GM12891 (cell line): Measurements from ENCODE around the gene PGA3.
"Not testable (repeated sequence)": the region's sequence is repeated elsewhere in the genome, so short reads cannot be mapped to it uniquely, and the experiment has no call there.

ENCODE experiments used
- DNase-seq: peaks from one replicate; pipeline ENCODE4 v3.0.0; 2011; ENCODE audit warnings: low spot score; ENCODE audit not compliant: insufficient read length
- FAIRE-seq: peaks from 2 replicates; lab custom pipeline; 2011; peaks lifted over from hg19 to GRCh38; lab: Jason Lieb, UNC
- PAX5 ChIP-seq: IDR thresholded peaks from 2 replicates; pipeline ENCODE4 v1.6.1; 2011; ENCODE audit warnings: low read length, moderate library complexity, mild to moderate bottlenecking; ENCODE audit not compliant: insufficient read depth, severe bottlenecking
- POLR2A ChIP-seq: IDR thresholded peaks from 2 replicates; pipeline ENCODE4 v1.6.1; 2011; ENCODE audit warnings: low read depth, low read length, control low read depth
- POLR2AphosphoS5 ChIP-seq: IDR thresholded peaks from 2 replicates; pipeline ENCODE4 v1.6.1; 2011; ENCODE audit warnings: low read depth, low read length, control low read depth
- POU2F2 ChIP-seq: IDR thresholded peaks from 2 replicates; pipeline ENCODE4 v1.6.1; 2011; ENCODE audit warnings: low read depth, mild to moderate bottlenecking, control low read depth, low read length, moderate library complexity
- SPI1 ChIP-seq: IDR thresholded peaks from 2 replicates; pipeline ENCODE4 v1.6.1; 2011; ENCODE audit warnings: low read depth, low read length, control low read depth
- TAF1 ChIP-seq: IDR thresholded peaks from 2 replicates; pipeline ENCODE4 v1.6.1; 2011; ENCODE audit warnings: low read depth, low read length, control low read depth

The PGA3 gene

GRCh38 chr11:61171907-61172306 lies 31.4 kb upstream of the PGA3 start:
- DNase-seq (no peak), FAIRE-seq (no peak)
- no peak for TF ChIP-seq POLR2AphosphoS5
- no peak for TF ChIP-seq POLR2A
- TF ChIP-seq SPI1: no peak
- TF ChIP-seq PAX5: no peak
- no peak for TF ChIP-seq POU2F2
- TF ChIP-seq TAF1: no peak

GRCh38 chr11:61172356-61172755 lies 31.0 kb upstream of the PGA3 start:
- DNase-seq (no peak), FAIRE-seq (no peak)
- no peak for TF ChIP-seq POLR2AphosphoS5
- TF ChIP-seq POLR2A: no peak
- no peak for TF ChIP-seq PAX5
- TF ChIP-seq SPI1: no peak
- no peak for TF ChIP-seq POU2F2

- no peak for TF ChIP-seq TAF1
- no peak for TF ChIP-seq PAX5
- TF ChIP-seq POLR2A: no peak
- no peak for TF ChIP-seq POLR2AphosphoS5
- no peak for TF ChIP-seq POU2F2
- no peak for TF ChIP-seq SPI1
- no peak for FAIRE-seq
- DNase-seq: no peak
Observed at GRCh38 chr11:61172888-61173287, 30.4 kb upstream of the PGA3 start.

GRCh38 chr11:61173456-61173855 lies 29.9 kb upstream of the PGA3 start:
- FAIRE-seq: no peak
- DNase-seq: no peak
- no peak for TF ChIP-seq POLR2A
- TF ChIP-seq POLR2AphosphoS5: no peak
- TF ChIP-seq PAX5: no peak
- TF ChIP-seq POU2F2: no peak
- no peak for TF ChIP-seq TAF1
- no peak for TF ChIP-seq SPI1

- DNase-seq: no peak
- no peak for FAIRE-seq
- no peak for TF ChIP-seq TAF1
- no peak for TF ChIP-seq PAX5
- no peak for TF ChIP-seq POLR2AphosphoS5
- no peak for TF ChIP-seq POU2F2
- TF ChIP-seq POLR2A: no peak
- no peak for TF ChIP-seq SPI1
Observed at GRCh38 chr11:61174273-61174672, 29.0 kb upstream of the PGA3 start.

GRCh38 chr11:61174949-61175348 lies 28.4 kb upstream of the PGA3 start:
- TF ChIP-seq POLR2A: no peak
- TF ChIP-seq POU2F2: no peak
- no peak for TF ChIP-seq PAX5
- TF ChIP-seq TAF1: no peak
- no peak for TF ChIP-seq POLR2AphosphoS5
- no peak for TF ChIP-seq SPI1
- no peak for DNase-seq
- FAIRE-seq: no peak

- TF ChIP-seq POLR2A (no peak), TAF1 (no peak), POLR2AphosphoS5 (no peak), PAX5 (no peak), POU2F2 (no peak), SPI1 (no peak)
- FAIRE-seq (no peak), DNase-seq (no peak)
Observed at GRCh38 chr11:61176446-61176845, 26.9 kb upstream of the PGA3 start.

GRCh38 chr11:61180205-61180604 lies 23.1 kb upstream of the PGA3 start:
- not testable (repeated sequence) for DNase-seq, FAIRE-seq

- TF ChIP-seq POLR2AphosphoS5: no peak
- TF ChIP-seq POLR2A: no peak
- no peak for TF ChIP-seq PAX5
- TF ChIP-seq SPI1: no peak
- TF ChIP-seq POU2F2: no peak
- TF ChIP-seq TAF1: no peak
- DNase-seq: no peak
- no peak for FAIRE-seq
Observed at GRCh38 chr11:61181489-61181888, 21.8 kb upstream of the PGA3 start.

GRCh38 chr11:61183645-61184044 lies 19.7 kb upstream of the PGA3 start:
- FAIRE-seq (no peak), DNase-seq (no peak)
- no peak for TF ChIP-seq TAF1
- TF ChIP-seq POLR2AphosphoS5: no peak
- no peak for TF ChIP-seq POLR2A
- TF ChIP-seq SPI1: no peak
- no peak for TF ChIP-seq PAX5

- FAIRE-seq (no peak), DNase-seq (no peak)
- TF ChIP-seq POLR2A: no peak
- no peak for TF ChIP-seq TAF1
Observed at GRCh38 chr11:61186504-61186903, 16.8 kb upstream of the PGA3 start.
